ENCODE measurements around the gene RCAN2. TPM values are rescaled to one million over a fixed set of nuclear protein-coding genes. Genes with fewer than 3 reads are reported as not detected.

Gene RCAN2
- total and polyA plus RNA-seq, 9 donors, result 12.0 to 75.3 (median 16.7) TPM

DNA sequence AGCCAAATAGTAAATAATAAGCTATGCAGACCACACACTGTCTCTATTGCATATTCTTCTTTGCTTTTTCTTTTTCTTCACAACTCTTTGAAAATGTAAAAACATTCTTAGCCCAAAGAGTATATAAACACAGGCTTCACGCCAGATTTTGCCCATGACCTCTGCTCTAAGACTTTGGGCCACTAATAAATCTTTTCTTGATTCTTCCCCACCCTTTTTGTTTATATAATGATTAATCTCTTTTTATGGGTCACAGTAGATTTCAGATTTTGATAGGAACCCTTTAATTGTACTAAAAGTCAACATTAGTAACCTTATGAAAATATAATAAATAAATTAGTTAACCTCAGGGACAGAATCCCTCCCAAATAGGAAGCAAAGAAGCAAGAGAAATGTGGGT is 304.7 kb downstream of the RCAN2 start:
- intact Hi-C loops (cut with DNase I), result no loop called here
- Histone ChIP-seq H3K27me3 (no peaks in the 10 kb centered on the region), H3K4me3 (no peak overlapping the region), H3K36me3 (no peaks in the 10 kb centered on the region), H3K4me1 (ENCODE audit: insufficient read depth) (peaks cover 9% of the 10 kb centered on the region), H3K9me3 (no peaks in the 10 kb centered on the region), H3K27ac (peak overlapping the region in 1 of 2 donors; percentile 36)
- TF ChIP-seq, protein P1, sequence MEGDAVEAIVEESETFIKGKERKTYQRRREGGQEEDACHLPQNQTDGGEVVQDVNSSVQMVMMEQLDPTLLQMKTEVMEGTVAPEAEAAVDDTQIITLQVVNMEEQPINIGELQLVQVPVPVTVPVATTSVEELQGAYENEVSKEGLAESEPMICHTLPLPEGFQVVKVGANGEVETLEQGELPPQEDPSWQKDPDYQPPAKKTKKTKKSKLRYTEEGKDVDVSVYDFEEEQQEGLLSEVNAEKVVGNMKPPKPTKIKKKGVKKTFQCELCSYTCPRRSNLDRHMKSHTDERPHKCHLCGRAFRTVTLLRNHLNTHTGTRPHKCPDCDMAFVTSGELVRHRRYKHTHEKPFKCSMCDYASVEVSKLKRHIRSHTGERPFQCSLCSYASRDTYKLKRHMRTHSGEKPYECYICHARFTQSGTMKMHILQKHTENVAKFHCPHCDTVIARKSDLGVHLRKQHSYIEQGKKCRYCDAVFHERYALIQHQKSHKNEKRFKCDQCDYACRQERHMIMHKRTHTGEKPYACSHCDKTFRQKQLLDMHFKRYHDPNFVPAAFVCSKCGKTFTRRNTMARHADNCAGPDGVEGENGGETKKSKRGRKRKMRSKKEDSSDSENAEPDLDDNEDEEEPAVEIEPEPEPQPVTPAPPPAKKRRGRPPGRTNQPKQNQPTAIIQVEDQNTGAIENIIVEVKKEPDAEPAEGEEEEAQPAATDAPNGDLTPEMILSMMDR (IDR thresholded peaks at IDR 0.05), result no peak
- no peak for TF ChIP-seq EP300 (IDR thresholded peaks at IDR 0.05)
- TF ChIP-seq POLR2A (IDR thresholded peaks at IDR 0.05), result no peak
- DNase-seq, result no peak
- WGBS, 3 donors, result 11 to 50% (median 22%) methylated on average over 1 of the region's 1 CpG

DNA sequence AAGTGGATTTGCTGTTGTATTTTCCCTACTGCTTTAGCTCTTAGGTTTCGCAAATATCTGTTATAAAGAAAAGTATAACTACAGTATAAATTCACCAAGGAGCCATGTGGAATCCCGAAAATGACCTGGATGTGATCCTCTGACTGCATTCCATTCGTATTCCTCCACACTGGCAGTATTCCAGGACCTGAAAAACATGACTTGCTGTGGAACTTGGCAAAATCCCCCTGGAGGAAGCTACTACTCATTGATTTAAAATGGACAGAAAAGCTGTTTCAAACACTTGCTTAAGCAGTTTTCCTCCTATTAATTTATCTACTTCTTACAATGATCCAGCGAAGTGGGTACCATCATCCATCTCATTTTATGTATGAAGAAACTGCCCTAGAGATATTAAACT is 307.1 kb downstream of the RCAN2 start:
- Histone ChIP-seq H3K36me3 (no peaks in the 10 kb centered on the region), H3K4me1 (ENCODE audit: insufficient read depth) (peaks cover 9% of the 10 kb centered on the region), H3K9me3 (no peaks in the 10 kb centered on the region), H3K27ac (no peak overlapping the region), H3K27me3 (no peaks in the 10 kb centered on the region), H3K4me3 (no peak overlapping the region)
- 21 to 40% (median 31%) methylated on average over 4 of the region's 4 CpGs for WGBS, 3 donors
- TF ChIP-seq, protein P1 (IDR thresholded peaks at IDR 0.05), result no peak
- TF ChIP-seq EP300 (IDR thresholded peaks at IDR 0.05), result no peak
- TF ChIP-seq POLR2A (IDR thresholded peaks at IDR 0.05), result no peak
- no peak for DNase-seq
- intact Hi-C loops (cut with DNase I), result no loop called here

DNA sequence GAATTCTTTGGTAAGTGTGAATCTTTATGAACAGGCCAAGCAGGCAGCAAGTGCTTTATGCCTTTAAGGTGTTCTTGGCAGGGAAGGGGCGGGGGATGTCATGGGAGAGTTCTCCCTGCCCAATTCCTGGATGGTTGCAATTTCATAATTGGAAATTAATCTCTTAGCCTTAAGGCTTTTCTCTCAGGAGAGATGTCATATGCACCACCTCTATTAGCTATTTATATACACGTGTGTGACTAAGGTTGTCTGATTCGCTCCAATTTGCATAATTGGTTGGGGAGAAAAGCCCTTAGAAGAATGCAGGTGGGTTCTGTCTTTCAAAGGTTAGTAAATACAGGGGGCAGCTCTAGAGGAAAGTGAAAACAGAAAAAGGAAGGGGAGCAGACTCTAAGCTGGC is 315.3 kb downstream of the RCAN2 start:
- no peak for DNase-seq
- Histone ChIP-seq H3K27me3 (no peaks in the 10 kb centered on the region), H3K9me3 (no peaks in the 10 kb centered on the region), H3K4me1 (ENCODE audit: insufficient read depth) (no peaks in the 10 kb centered on the region), H3K4me3 (no peak overlapping the region), H3K27ac (no peak overlapping the region), H3K36me3 (no peaks in the 10 kb centered on the region)
- WGBS, 3 donors, result 68 to 75% (median 71%) methylated on average over 3 of the region's 3 CpGs
- TF ChIP-seq POLR2A (IDR thresholded peaks at IDR 0.05), result no peak
- TF ChIP-seq EP300 (IDR thresholded peaks at IDR 0.05), result no peak
- TF ChIP-seq, protein P1 (IDR thresholded peaks at IDR 0.05), result no peak
- intact Hi-C loops (cut with DNase I), result no loop called here

DNA sequence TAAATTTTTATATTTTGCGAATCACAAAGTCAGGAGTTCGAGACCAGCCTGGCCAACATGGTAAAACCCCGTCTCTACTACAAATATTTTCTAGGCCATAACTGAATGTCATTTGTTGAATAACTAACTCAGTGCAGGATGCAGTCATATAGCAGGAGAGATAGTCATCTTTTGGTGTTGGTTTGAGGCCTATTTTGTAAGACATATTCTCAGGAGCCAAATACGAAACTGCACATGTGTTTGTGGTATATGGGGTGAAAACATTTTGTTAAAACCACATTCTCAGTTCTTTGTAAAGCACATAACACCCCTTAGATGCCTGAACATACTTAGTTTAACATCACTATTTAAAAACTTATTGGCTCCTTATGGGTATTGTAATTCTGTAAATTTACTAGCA is 315.8 kb downstream of the RCAN2 start:
- TF ChIP-seq POLR2A (IDR thresholded peaks at IDR 0.05) (no peak), EP300 (IDR thresholded peaks at IDR 0.05) (no peak)
- TF ChIP-seq, protein P1 (IDR thresholded peaks at IDR 0.05), result no peak
- Histone ChIP-seq H3K27me3 (no peaks in the 10 kb centered on the region), H3K4me1 (ENCODE audit: insufficient read depth) (no peaks in the 10 kb centered on the region), H3K4me3 (no peak overlapping the region), H3K36me3 (no peaks in the 10 kb centered on the region), H3K9me3 (no peaks in the 10 kb centered on the region), H3K27ac (no peak overlapping the region)
- 92 to 97% (median 95%) methylated on average over 4 of the region's 4 CpGs for WGBS, 3 donors
- DNase-seq, result no peak
- intact Hi-C loops (cut with DNase I), result no loop called here

All from ovary (tissue), 9 donors.